H1 (cell line): Measurements from ENCODE around the gene TUBGCP5. TPM values are rescaled to one million over a fixed set of nuclear protein-coding genes. Genes with fewer than 3 reads are reported as not detected.

Experiments
- CTCF ChIA-PET: fragments of 300-600 bp; sonication (Branson Sonifier 250); formaldehyde crosslinking; loops from one replicate; lab custom pipeline; 2021; ENCODE audit not compliant: partially characterized antibody; lab: Charles Lee
- POLR2A ChIA-PET: fragments of 300-600 bp; sonication (Branson Sonifier 250); formaldehyde crosslinking; loops from one replicate; lab custom pipeline; 2021; ENCODE audit warnings: inconsistent platforms; ENCODE audit not compliant: partially characterized antibody; lab: Charles Lee
- DNase-seq, 2 experiments: peaks; one replicate each; pipeline versions ENCODE4 v3.0.0 to v3.0.0-alpha.2; 2010 to 2022; ENCODE audit warnings: low spot score in 2 of 2, low read depth in 1 of 2, mixed read lengths in 1 of 2
- FAIRE-seq: peaks from 2 replicates; lab custom pipeline; 2011; peaks lifted over from hg19 to GRCh38; lab: Jason Lieb, UNC
- H2AFZ ChIP-seq: 2 replicates; pipeline ENCODE4 v1.8.1; 2012; ENCODE audit warnings: low read length, inconsistent platforms
- H2AK5ac ChIP-seq: 2 replicates; pipeline ENCODE4 v1.6.1; 2013; ENCODE audit warnings: low read depth, low read length
- H2BK120ac ChIP-seq: replicated peaks from 2 replicates; pipeline ENCODE3; 2013; ENCODE audit warnings: low read depth, low read length, inconsistent platforms
- H2BK12ac ChIP-seq: 2 replicates; pipeline ENCODE4 v1.6.1; 2013; ENCODE audit warnings: low read depth, low read length
- H2BK15ac ChIP-seq: 2 replicates; pipeline ENCODE4 v1.6.1; 2013; ENCODE audit warnings: low read length
- H2BK20ac ChIP-seq: 2 replicates; pipeline ENCODE4 v1.6.1; 2013; ENCODE audit warnings: low read length
- H2BK5ac ChIP-seq: 2 replicates; pipeline ENCODE4 v1.6.1; 2013; ENCODE audit warnings: low read depth, low read length
- H3K14ac ChIP-seq: 2 replicates; pipeline ENCODE4 v1.6.1; 2013; ENCODE audit warnings: inconsistent platforms; ENCODE audit not compliant: insufficient read length
- H3K18ac ChIP-seq: 2 replicates; pipeline ENCODE4 v1.6.1; 2013; ENCODE audit warnings: low read length; ENCODE audit errors: extremely low read depth
- H3K23ac ChIP-seq: 2 replicates; pipeline ENCODE4 v1.6.1; 2013; ENCODE audit warnings: inconsistent platforms; ENCODE audit not compliant: insufficient read length
- H3K23me2 ChIP-seq: 2 replicates; pipeline ENCODE4 v1.6.1; 2013; ENCODE audit warnings: low read depth, low read length
- H3K27ac ChIP-seq: 2 replicates; pipeline ENCODE4 v1.6.1; 2011; ENCODE audit warnings: low read depth, low read length, inconsistent platforms
- H3K27me3 ChIP-seq, 4 experiments: replicated peaks in 1 of 4; 1 replicate in 1 of 4; 2 replicates in 3 of 4; pipeline versions ENCODE4 v1.6.1 to v1.8.1; 2011 to 2013; ENCODE audit warnings: low read length in 3 of 4, mild to moderate bottlenecking in 3 of 4, inconsistent platforms in 2 of 4, mixed read lengths in 2 of 4, moderate library complexity in 1 of 4; ENCODE audit not compliant: control insufficient read depth in 3 of 4, insufficient read depth in 3 of 4; ENCODE audit errors: extremely low read depth in 1 of 4
- H3K36me3 ChIP-seq, 4 experiments: 2 replicates each; pipeline versions ENCODE4 v1.6.1 to v1.8.1; 2011 to 2013; ENCODE audit warnings: mild to moderate bottlenecking in 4 of 4, low read length in 3 of 4, moderate library complexity in 2 of 4, control low read depth in 1 of 4, inconsistent platforms in 1 of 4; ENCODE audit not compliant: insufficient read depth in 4 of 4, control insufficient read depth in 2 of 4
- H3K4ac ChIP-seq: replicated peaks from 2 replicates; pipeline ENCODE3; 2013; ENCODE audit warnings: low read length, low read depth, mixed read lengths, inconsistent platforms; ENCODE audit not compliant: insufficient read length
- H3K4me1 ChIP-seq, 4 experiments: replicated peaks in 1 of 4; 1 replicate in 1 of 4; 2 replicates in 3 of 4; pipeline versions ENCODE4 v1.6.1 to v1.8.1; 2011 to 2013; ENCODE audit warnings: low read length in 3 of 4, inconsistent platforms in 2 of 4, mixed read lengths in 1 of 4; ENCODE audit not compliant: insufficient read depth in 4 of 4, control insufficient read depth in 3 of 4
- H3K4me2 ChIP-seq, 2 experiments: 2 replicates each; pipeline versions ENCODE4 v1.6.1 to v1.8.1; 2011 to 2013; ENCODE audit warnings: low read depth in 2 of 2, low read length in 2 of 2, control low read depth in 1 of 2, inconsistent platforms in 1 of 2, mild to moderate bottlenecking in 1 of 2; ENCODE audit not compliant: insufficient read depth in 1 of 2
- H3K4me3 ChIP-seq, 4 experiments: fragments of 200-600, 300-600 bp in 1 of 4; sonication (generic), shearing (Covaris generic), sonication (Bioruptor Twin) in 1 of 4; 2 replicates each; pipeline versions ENCODE4 v1.5.1 to v1.8.1; 2011 to 2016; ENCODE audit warnings: low read length in 4 of 4, low read depth in 3 of 4, control low read depth in 2 of 4, inconsistent platforms in 2 of 4, mild to moderate bottlenecking in 2 of 4, mixed read lengths in 1 of 4, moderate library complexity in 1 of 4; ENCODE audit not compliant: insufficient read depth in 2 of 4; ENCODE audit errors: extremely low read depth in 1 of 4
- H3K56ac ChIP-seq: replicated peaks from 2 replicates; pipeline ENCODE3; 2013; ENCODE audit warnings: low read depth, mild to moderate bottlenecking, mixed read lengths, low read length, inconsistent platforms; ENCODE audit not compliant: insufficient read length
- H3K79me1 ChIP-seq: 2 replicates; pipeline ENCODE4 v1.6.1; 2013; ENCODE audit warnings: low read depth, low read length, control low read depth
- H3K79me2 ChIP-seq, 2 experiments: 2 replicates each; pipeline versions ENCODE4 v1.6.1 to v1.8.1; 2012 to 2013; ENCODE audit warnings: low read length in 2 of 2, mild to moderate bottlenecking in 2 of 2, inconsistent platforms in 1 of 2; ENCODE audit not compliant: insufficient read depth in 2 of 2, control insufficient read depth in 1 of 2
- H3K9ac ChIP-seq, 4 experiments: replicated peaks in 1 of 4; 1 replicate in 1 of 4; 2 replicates in 3 of 4; pipeline versions ENCODE4 v1.6.1 to v1.8.1; 2011 to 2013; ENCODE audit warnings: low read depth in 3 of 4, low read length in 3 of 4, control low read depth in 2 of 4, mild to moderate bottlenecking in 2 of 4, moderate library complexity in 2 of 4, inconsistent platforms in 1 of 4; ENCODE audit errors: extremely low read depth in 1 of 4
- H3K9me3 ChIP-seq, 2 experiments: 2 replicates each; pipeline versions ENCODE4 v1.6.1 to v1.8.1; 2012 to 2013; ENCODE audit warnings: mild to moderate bottlenecking in 2 of 2, moderate library complexity in 2 of 2, control low read depth in 1 of 2, inconsistent platforms in 1 of 2, low read depth in 1 of 2, low read length in 1 of 2, mixed read lengths in 1 of 2; ENCODE audit not compliant: insufficient read depth in 2 of 2
- H4K20me1 ChIP-seq, 2 experiments: replicated peaks in 1 of 2; 2 replicates each; pipeline versions ENCODE3 to v1.8.1; 2011 to 2013; ENCODE audit warnings: inconsistent platforms in 2 of 2, low read length in 2 of 2, mild to moderate bottlenecking in 1 of 2; ENCODE audit not compliant: insufficient read depth in 2 of 2, control insufficient read depth in 1 of 2
- H4K5ac ChIP-seq: 2 replicates; pipeline ENCODE4 v1.6.1; 2013; ENCODE audit warnings: low read length, low read depth, mixed read lengths, inconsistent platforms; ENCODE audit not compliant: insufficient read length
- H4K8ac ChIP-seq: 2 replicates; pipeline ENCODE4 v1.8.0; 2013; ENCODE audit warnings: mild to moderate bottlenecking, moderate library complexity, low read length, inconsistent platforms; ENCODE audit not compliant: insufficient read depth; ENCODE audit errors: extremely low read depth
- H4K91ac ChIP-seq: replicated peaks from 2 replicates; pipeline ENCODE3; 2013; ENCODE audit warnings: low read length, mixed read lengths, inconsistent platforms; ENCODE audit not compliant: insufficient read length
- BACH1 ChIP-seq: IDR thresholded peaks from 2 replicates; pipeline ENCODE4 v1.6.1; 2012; ENCODE audit warnings: low read length, improper control_type of control experiment
- CBX8 ChIP-seq: fragments of 300-800, 300-1000 bp; sonication (generic); IDR thresholded peaks from 2 replicates; pipeline ENCODE4 v1.7.1; 2016; ENCODE audit warnings: low read depth, low read length, borderline replicate concordance
- CHD1 ChIP-seq: IDR thresholded peaks from 2 replicates; pipeline ENCODE4 v1.6.1; 2012; ENCODE audit warnings: low read depth, low read length, improper control_type of control experiment
- CTBP2 ChIP-seq: IDR thresholded peaks from 2 replicates; pipeline ENCODE4 v1.7.0; 2011; ENCODE audit warnings: borderline replicate concordance, mild to moderate bottlenecking, moderate library complexity, mixed read lengths, low read length; ENCODE audit not compliant: insufficient read depth, insufficient read length
- GTF2F1 ChIP-seq: IDR thresholded peaks from 2 replicates; pipeline ENCODE4 v1.6.1; 2012; ENCODE audit warnings: low read depth, low read length, improper control_type of control experiment, borderline replicate concordance
- RFX5 ChIP-seq: IDR thresholded peaks from 2 replicates; pipeline ENCODE4 v1.6.1; 2011; ENCODE audit warnings: low read depth, low read length, improper control_type of control experiment, borderline replicate concordance
- TBP ChIP-seq: IDR thresholded peaks from 2 replicates; pipeline ENCODE4 v1.6.1; 2011; ENCODE audit warnings: low read depth, low read length, improper control_type of control experiment
- WGBS, 2 experiments: shearing (Covaris generic) in 1 of 2; methylation state at CpG; one replicate each; pipeline versions ENCODE4 v1.1.6 to v1.1.7; 2013 to 2015; ENCODE audit warnings: low lambda C conversion rate in 2 of 2, mixed read lengths in 2 of 2, inconsistent platforms in 1 of 2, low coverage in 1 of 2, missing lambda C conversion rate in 1 of 2; ENCODE audit not compliant: insufficient replicate concordance in 2 of 2, insufficient coverage in 1 of 2, insufficient read length in 1 of 2; ENCODE audit errors: extremely low coverage in 1 of 2, missing lambda C conversion rate in 1 of 2; 5-methylcytosine and 5-hydroxymethylcytosine counted together
- polyA plus RNA-seq, 7 experiments: library from polyadenylated mRNA; depleted of rRNA in 3 of 7; stranded (reverse) in 5 of 7; unstranded in 2 of 7; fragments of >200 nt in 5 of 7; fragments of 200-250 nt in 2 of 7; gene quantifications; 1 replicate in 5 of 7; 2 replicates in 1 of 7; 4 replicates in 1 of 7; pipeline versions ENCODE4 v1.2.1 to v1.2.3, GENCODE V29; 2011 to 2013; ENCODE audit warnings: missing spikeins in 2 of 7, mixed read lengths in 2 of 7
- total RNA-seq: library from RNA; stranded (reverse); fragmentation: NEBNext Ultra II Directional; extraction: Animal tissue kit (Norgen Biotek cat#: 25700); gene quantifications from 2 replicates; pipeline ENCODE4 v1.2.1, GENCODE V29; 2021

Gene TUBGCP5
- total and polyA plus RNA-seq, 2 of the 8 experiments (the other 6 are each of a cell fraction or from before 2014, with no cell fraction given) = 6.3 to 12.5 TPM

DNA sequence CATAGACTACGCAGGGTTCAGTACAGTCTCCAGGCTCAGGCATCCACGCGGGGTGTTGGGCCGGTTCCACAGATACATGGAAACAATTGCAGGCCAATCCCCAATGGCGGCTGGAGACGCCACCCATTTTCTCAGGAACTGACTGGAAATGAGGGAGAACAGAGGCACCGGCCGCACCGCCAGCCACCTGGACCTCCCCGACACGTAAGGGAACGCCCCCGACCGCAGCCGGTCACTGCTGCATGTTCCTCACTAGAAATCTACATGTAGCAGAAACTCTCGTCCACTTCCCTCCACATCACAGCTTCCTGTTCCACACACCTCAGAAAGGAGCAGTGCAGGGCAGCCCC lies 88.4 kb downstream of the TUBGCP5 start:
- CTCF ChIA-PET = no interaction called here
- Histone ChIP-seq H3K4me1 (peaks cover 3 to 14% (median 6%) of the 10 kb centered on the region in 4 experiments; a peak in 6 of 7 replicates), H3K4me2 (no peak overlapping the region), H3K23me2 (no peaks in the 10 kb centered on the region), H3K23ac (no peak overlapping the region), H4K91ac (no peak overlapping the region), H3K4me3 (no peak overlapping the region), H3K9ac (no peak overlapping the region), H2BK120ac (no peak overlapping the region), H2BK15ac (no peak overlapping the region), H2BK12ac (no peak overlapping the region), H2AK5ac (no peak overlapping the region), H2BK20ac (no peak overlapping the region), H3K14ac (no peak overlapping the region), H3K4ac (no peak overlapping the region), H3K56ac (no peak overlapping the region), H3K9me3 (no peaks in the 10 kb centered on the region; a peak in 1 of 4 replicates), H4K20me1 (peaks cover 34 to 52% of the 10 kb centered on the region in 2 experiments), H3K79me1 (peaks cover 11% of the 10 kb centered on the region), H3K27me3 (peaks cover 8 to 45% (median 24%) of the 10 kb centered on the region in 4 experiments), H2AFZ (no peak overlapping the region), H2BK5ac (peak overlapping the region; percentile 9; the same call in 1 of the 2 replicates), H3K79me2 (peaks cover 0 to 17% of the 10 kb centered on the region in 2 experiments; a peak in 2 of 4 replicates), H4K5ac (no peak overlapping the region), H3K18ac (no peak overlapping the region), H4K8ac (peak overlapping the region; percentile 15; the same call in 1 of the 2 replicates), H3K27ac (no peak overlapping the region), H3K36me3 (no peaks in the 10 kb centered on the region)
- 89% methylated on average over 16 of the region's 16 CpGs; no CpG with 5 or more reads in 1 of the 2 experiments for WGBS, 2 experiments
- POLR2A ChIA-PET = interaction anchor here (0.6 kb wide), 1 partner anchor 16 kb away, joined by 3 read pairs; no protein-coding TSS in a partner anchor
- TF ChIP-seq BACH1 (no peak), CTBP2 (no peak), CHD1 (no peak), TBP (no peak), GTF2F1 (no peak), RFX5 (no peak), CBX8 (no peak)
- DNase-seq (no peak), FAIRE-seq (no peak)
